ENCODE data around the gene PCSK1.

DNA sequence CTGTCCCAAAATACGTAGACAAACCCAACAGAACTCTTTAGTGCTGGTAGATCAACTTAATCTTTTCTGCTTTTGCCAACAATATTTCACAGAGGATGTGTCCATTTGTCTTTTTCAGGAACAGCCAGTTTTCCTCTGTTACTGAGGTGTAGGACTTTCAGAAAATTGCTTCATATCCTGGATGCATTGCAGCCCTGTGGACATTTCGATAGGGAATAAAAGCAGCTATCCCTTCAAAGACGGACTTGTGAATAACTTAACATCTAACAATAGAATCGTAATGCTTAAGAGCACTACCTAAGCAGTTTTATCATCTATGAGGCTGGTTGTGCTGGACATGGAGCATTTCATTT lies 59.7 kb downstream of the PCSK1 start:
- TF ChIP-seq POLR2A (IDR thresholded peaks at IDR 0.05): no peak
- TF ChIP-seq, protein P1, sequence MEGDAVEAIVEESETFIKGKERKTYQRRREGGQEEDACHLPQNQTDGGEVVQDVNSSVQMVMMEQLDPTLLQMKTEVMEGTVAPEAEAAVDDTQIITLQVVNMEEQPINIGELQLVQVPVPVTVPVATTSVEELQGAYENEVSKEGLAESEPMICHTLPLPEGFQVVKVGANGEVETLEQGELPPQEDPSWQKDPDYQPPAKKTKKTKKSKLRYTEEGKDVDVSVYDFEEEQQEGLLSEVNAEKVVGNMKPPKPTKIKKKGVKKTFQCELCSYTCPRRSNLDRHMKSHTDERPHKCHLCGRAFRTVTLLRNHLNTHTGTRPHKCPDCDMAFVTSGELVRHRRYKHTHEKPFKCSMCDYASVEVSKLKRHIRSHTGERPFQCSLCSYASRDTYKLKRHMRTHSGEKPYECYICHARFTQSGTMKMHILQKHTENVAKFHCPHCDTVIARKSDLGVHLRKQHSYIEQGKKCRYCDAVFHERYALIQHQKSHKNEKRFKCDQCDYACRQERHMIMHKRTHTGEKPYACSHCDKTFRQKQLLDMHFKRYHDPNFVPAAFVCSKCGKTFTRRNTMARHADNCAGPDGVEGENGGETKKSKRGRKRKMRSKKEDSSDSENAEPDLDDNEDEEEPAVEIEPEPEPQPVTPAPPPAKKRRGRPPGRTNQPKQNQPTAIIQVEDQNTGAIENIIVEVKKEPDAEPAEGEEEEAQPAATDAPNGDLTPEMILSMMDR (IDR thresholded peaks at IDR 0.05): no peak

All from sigmoid colon (tissue), 3 donors.